ENCODE data around the gene SPTBN1. TPM values are rescaled to one million over a fixed set of nuclear protein-coding genes. Genes with fewer than 3 reads are reported as not detected.

Gene SPTBN1
- total RNA-seq, 2 donors from 2014 or later = 415 to 524 TPM

- H3K36me3 ChIP-seq = peaks cover 48% of the 10 kb centered on the region
- no peak for TF ChIP-seq CTCF (IDR thresholded peaks at IDR 0.05)
- no peaks in the 10 kb centered on the region for H3K9me3 ChIP-seq
- H3K4me1 ChIP-seq (ENCODE audit: control insufficient read depth in 1 of 2, low read depth in 2 of 2) = peaks cover 0 to 34% of the 10 kb centered on the region in 2 donors
- no peaks in the 10 kb centered on the region for H3K27me3 ChIP-seq (replicated peaks; ENCODE audit: insufficient read depth)
- DNase-seq (ENCODE audit: low spot score) (no peak), ATAC-seq (ENCODE audit: insufficient number of reproducible peaks, low FRiP score, low read depth) (no peak)
- H3K4me3 ChIP-seq = no peak overlapping the region
- no peak overlapping the region for H3K27ac ChIP-seq
Measured at GRCh38 chr2:54626884-54627283, 170.8 kb downstream of the SPTBN1 start.

GRCh38 chr2:54627973-54628372 is 171.8 kb downstream of the SPTBN1 start:
- no peak for TF ChIP-seq CTCF (IDR thresholded peaks at IDR 0.05)
- H3K9me3 ChIP-seq = no peaks in the 10 kb centered on the region
- H3K4me1 ChIP-seq (ENCODE audit: control insufficient read depth in 1 of 2, low read depth in 2 of 2) = peaks cover 0 to 34% of the 10 kb centered on the region in 2 donors
- peaks cover 52% of the 10 kb centered on the region for H3K36me3 ChIP-seq
- no peak for ATAC-seq (ENCODE audit: insufficient number of reproducible peaks, low FRiP score, low read depth)
- no peak overlapping the region for H3K27ac ChIP-seq
- DNase-seq (ENCODE audit: low spot score) = no peak
- no peak overlapping the region for H3K4me3 ChIP-seq
- H3K27me3 ChIP-seq (replicated peaks; ENCODE audit: insufficient read depth) = no peaks in the 10 kb centered on the region

GRCh38 chr2:54628418-54628817 is 172.3 kb downstream of the SPTBN1 start:
- Histone ChIP-seq H3K27me3 (replicated peaks; ENCODE audit: insufficient read depth) (no peaks in the 10 kb centered on the region), H3K9me3 (no peaks in the 10 kb centered on the region), H3K36me3 (peaks cover 49% of the 10 kb centered on the region), H3K4me3 (no peak overlapping the region), H3K4me1 (ENCODE audit: control insufficient read depth in 1 of 2, low read depth in 2 of 2) (peaks cover 0 to 34% of the 10 kb centered on the region in 2 donors), H3K27ac (no peak overlapping the region)
- no peak for ATAC-seq (ENCODE audit: insufficient number of reproducible peaks, low FRiP score, low read depth)
- no peak for TF ChIP-seq CTCF (IDR thresholded peaks at IDR 0.05)
- no peak for DNase-seq (ENCODE audit: low spot score)

- DNase-seq (ENCODE audit: low spot score) (no peak), ATAC-seq (ENCODE audit: insufficient number of reproducible peaks, low FRiP score, low read depth) (no peak)
- TF ChIP-seq CTCF (IDR thresholded peaks at IDR 0.05) = no peak
- Histone ChIP-seq H3K27me3 (replicated peaks; ENCODE audit: insufficient read depth) (no peaks in the 10 kb centered on the region), H3K4me3 (no peak overlapping the region), H3K36me3 (peaks cover 43% of the 10 kb centered on the region), H3K9me3 (no peaks in the 10 kb centered on the region), H3K27ac (no peak overlapping the region), H3K4me1 (ENCODE audit: control insufficient read depth in 1 of 2, low read depth in 2 of 2) (peaks cover 0 to 34% of the 10 kb centered on the region in 2 donors)
Measured at GRCh38 chr2:54628957-54629356, 172.8 kb downstream of the SPTBN1 start.

GRCh38 chr2:54629390-54629789 is 173.3 kb downstream of the SPTBN1 start:
- Histone ChIP-seq H3K4me1 (ENCODE audit: control insufficient read depth in 1 of 2, low read depth in 2 of 2) (peaks cover 0 to 38% of the 10 kb centered on the region in 2 donors), H3K4me3 (no peak overlapping the region), H3K36me3 (peaks cover 41% of the 10 kb centered on the region), H3K27ac (no peak overlapping the region), H3K9me3 (no peaks in the 10 kb centered on the region), H3K27me3 (replicated peaks; ENCODE audit: insufficient read depth) (no peaks in the 10 kb centered on the region)
- TF ChIP-seq CTCF (IDR thresholded peaks at IDR 0.05) = no peak
- no peak for ATAC-seq (ENCODE audit: insufficient number of reproducible peaks, low FRiP score, low read depth)
- no peak for DNase-seq (ENCODE audit: low spot score)
